Vagina (tissue), 2 donors: Measurements from ENCODE around the gene SLAMF9.

ENCODE experiments used
- POLR2A ChIP-seq, 2 donors: fragments of 450-650 bp; IDR thresholded peaks; one replicate each; pipeline ENCODE4 v1.6.1; 2017; ENCODE audit warnings: antibody characterized with exemption in 2 of 2, mild to moderate bottlenecking in 2 of 2, moderate library complexity in 2 of 2
- TF ChIP-seq, protein P1 (sequence below), 3 experiments: fragments of 450-650 bp in 2 of 3; fragments of 200-600 bp in 1 of 3; sonication (generic) in 1 of 3; IDR thresholded peaks; one replicate each; pipeline ENCODE4 v1.5.1; 2017 to 2019; ENCODE audit warnings: antibody characterized with exemption in 3 of 3, mild to moderate bottlenecking in 2 of 3, moderate library complexity in 2 of 3

DNA sequence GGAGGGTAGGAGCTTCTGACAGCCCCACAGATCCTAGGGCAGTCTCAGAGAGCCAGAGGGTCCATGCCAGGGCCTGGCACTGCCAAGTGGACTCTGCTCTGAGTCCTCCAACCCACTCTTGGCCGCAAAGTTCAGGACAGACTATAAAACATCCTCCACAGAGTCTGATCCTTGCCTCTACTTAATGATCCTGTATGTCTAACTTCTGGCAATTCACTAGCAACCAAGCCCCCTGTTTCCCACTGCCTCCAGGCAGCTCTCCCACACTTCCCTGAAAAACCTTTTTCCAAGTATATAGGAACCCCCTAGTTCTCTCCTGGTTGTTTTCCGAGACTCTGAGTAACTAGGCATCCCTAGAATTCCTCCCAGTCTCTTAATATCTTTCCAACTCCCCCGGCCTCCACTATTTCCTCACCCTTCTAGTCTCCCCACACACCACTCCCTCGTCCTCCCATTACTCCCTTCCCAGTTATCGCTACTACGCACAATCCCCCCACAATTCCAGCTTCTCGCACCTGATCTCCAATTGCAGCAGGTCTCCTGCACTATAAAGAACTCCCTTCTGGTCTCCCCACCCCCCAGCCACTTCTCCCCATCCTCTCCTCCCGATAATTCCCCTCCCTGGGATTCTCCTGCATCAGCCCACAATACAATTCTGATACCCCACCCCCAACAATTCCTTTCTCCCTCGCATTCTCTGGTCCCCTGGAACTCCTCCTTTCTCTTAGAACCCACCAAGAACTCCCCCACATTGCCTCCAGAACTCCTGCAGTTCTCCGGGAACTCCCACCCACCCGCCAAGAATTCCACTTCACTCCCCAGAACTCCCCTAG, 9.2 kb downstream of the SLAMF9 start:
- no peak for TF ChIP-seq POLR2A (IDR thresholded peaks at IDR 0.05)
- TF ChIP-seq, protein P1, sequence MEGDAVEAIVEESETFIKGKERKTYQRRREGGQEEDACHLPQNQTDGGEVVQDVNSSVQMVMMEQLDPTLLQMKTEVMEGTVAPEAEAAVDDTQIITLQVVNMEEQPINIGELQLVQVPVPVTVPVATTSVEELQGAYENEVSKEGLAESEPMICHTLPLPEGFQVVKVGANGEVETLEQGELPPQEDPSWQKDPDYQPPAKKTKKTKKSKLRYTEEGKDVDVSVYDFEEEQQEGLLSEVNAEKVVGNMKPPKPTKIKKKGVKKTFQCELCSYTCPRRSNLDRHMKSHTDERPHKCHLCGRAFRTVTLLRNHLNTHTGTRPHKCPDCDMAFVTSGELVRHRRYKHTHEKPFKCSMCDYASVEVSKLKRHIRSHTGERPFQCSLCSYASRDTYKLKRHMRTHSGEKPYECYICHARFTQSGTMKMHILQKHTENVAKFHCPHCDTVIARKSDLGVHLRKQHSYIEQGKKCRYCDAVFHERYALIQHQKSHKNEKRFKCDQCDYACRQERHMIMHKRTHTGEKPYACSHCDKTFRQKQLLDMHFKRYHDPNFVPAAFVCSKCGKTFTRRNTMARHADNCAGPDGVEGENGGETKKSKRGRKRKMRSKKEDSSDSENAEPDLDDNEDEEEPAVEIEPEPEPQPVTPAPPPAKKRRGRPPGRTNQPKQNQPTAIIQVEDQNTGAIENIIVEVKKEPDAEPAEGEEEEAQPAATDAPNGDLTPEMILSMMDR (IDR thresholded peaks at IDR 0.05), result no peak
